Measurements from ENCODE around the gene GJC1.
"Not testable (repeated sequence)": the region's sequence is repeated elsewhere in the genome, so short reads cannot be mapped to it uniquely, and the experiment has no call there.

GJC1 gene

DNA sequence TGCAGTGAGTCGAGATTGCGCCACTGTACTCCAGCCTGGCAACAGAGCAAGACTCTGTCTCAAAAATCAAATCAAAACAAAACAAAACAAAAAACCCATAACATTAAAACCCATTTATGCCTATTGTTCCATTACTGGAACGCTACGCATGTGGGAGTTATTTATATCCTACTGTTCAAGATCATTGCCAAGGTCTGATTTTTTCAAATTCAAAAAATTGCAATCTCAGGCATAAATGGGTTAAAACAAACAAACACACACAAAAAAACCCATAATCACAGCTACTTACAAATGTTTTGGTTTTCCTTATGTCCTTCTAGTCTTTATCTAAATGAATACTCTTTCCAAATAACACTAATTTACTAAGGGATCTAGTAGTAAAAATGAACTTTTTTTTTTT lies 17.8 kb downstream of the GJC1 start:
- ATAC-seq (ENCODE audit: insufficient read depth, low read depth) (no peak), DNase-seq (no peak)
- no peaks in the 10 kb centered on the region for H3K9me3 ChIP-seq (ENCODE audit: insufficient read depth, low read length, severe bottlenecking)
- no peak overlapping the region for H3K27ac ChIP-seq (ENCODE audit: low read length)
- 0 out of 2 replicates have a peak, but pooled peaks cover 5% of the 10 kb centered on the region for H3K36me3 ChIP-seq (ENCODE audit: insufficient read depth, low read length)
- no peaks in the 10 kb centered on the region for H3K4me1 ChIP-seq (ENCODE audit: insufficient read depth, low read length)
- TF ChIP-seq, protein P1, sequence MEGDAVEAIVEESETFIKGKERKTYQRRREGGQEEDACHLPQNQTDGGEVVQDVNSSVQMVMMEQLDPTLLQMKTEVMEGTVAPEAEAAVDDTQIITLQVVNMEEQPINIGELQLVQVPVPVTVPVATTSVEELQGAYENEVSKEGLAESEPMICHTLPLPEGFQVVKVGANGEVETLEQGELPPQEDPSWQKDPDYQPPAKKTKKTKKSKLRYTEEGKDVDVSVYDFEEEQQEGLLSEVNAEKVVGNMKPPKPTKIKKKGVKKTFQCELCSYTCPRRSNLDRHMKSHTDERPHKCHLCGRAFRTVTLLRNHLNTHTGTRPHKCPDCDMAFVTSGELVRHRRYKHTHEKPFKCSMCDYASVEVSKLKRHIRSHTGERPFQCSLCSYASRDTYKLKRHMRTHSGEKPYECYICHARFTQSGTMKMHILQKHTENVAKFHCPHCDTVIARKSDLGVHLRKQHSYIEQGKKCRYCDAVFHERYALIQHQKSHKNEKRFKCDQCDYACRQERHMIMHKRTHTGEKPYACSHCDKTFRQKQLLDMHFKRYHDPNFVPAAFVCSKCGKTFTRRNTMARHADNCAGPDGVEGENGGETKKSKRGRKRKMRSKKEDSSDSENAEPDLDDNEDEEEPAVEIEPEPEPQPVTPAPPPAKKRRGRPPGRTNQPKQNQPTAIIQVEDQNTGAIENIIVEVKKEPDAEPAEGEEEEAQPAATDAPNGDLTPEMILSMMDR (IDR thresholded peaks at IDR 0.05; ENCODE audit: borderline replicate concordance, extremely low read depth, low read length, poor library complexity, severe bottlenecking): no peak
- TF ChIP-seq EZH2 (IDR thresholded peaks at IDR 0.05; ENCODE audit: borderline replicate concordance, low read depth, low read length, severe bottlenecking): no peak
- peaks cover 24% of the 10 kb centered on the region; the same call in 1 of the 2 replicates for H4K20me1 ChIP-seq (ENCODE audit: insufficient read depth, low read length)
- no peaks in the 10 kb centered on the region for H3K27me3 ChIP-seq (ENCODE audit: insufficient read depth, low read length, poor library complexity)
- no peak overlapping the region for H2AFZ ChIP-seq (ENCODE audit: low read depth, low read length)
- H3K9ac ChIP-seq (ENCODE audit: low read depth, low read length): no peak overlapping the region
- H3K4me3 ChIP-seq (ENCODE audit: low read depth in 1 of 2, low read length in 2 of 2): no peak overlapping the region
- peaks cover 85% of the 10 kb centered on the region for H3K79me2 ChIP-seq (ENCODE audit: insufficient read depth, low read length)
- no peak overlapping the region for H3K4me2 ChIP-seq (ENCODE audit: insufficient read depth, low read length)

DNA sequence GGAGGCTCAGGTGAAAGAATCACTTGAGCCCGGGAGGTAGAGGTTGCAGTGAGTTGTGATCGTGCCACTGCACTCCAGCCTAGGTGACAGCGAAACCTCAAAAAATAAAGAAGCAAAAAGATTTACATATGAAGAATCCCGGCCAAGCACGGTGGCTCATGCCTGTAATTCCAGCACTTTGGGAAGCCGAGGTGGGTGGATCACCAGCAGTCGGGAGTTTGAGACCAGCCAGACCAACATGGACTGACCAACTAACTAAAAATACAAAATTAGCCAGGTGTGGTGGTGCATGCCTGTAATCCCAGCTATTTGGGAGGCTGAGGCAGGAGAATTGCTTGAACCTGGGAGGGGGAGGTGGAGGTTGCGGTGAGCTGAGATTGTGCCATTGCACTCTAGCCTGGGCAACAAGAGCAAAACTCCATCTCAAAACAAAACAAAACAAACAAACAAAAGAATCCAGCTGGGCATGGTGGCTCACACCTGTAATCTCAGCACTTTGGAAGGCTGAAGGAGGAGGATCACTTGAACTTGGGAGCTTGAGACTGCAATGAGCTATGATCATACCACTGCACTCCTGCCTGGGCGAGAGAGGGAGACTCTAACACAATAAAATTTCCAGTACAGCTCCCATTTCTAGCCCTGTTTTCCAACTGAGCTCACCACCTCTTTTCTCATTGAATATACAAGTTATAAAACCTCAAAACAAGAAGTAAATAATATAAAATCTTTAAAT lies 21.3 kb downstream of the GJC1 start:
- not testable (repeated sequence) for H2AFZ ChIP-seq (ENCODE audit: low read depth, low read length); H3K27ac ChIP-seq (ENCODE audit: low read length); H3K27me3 ChIP-seq (ENCODE audit: insufficient read depth, low read length, poor library complexity); H3K4me3 ChIP-seq (ENCODE audit: low read depth in 1 of 2, low read length in 2 of 2); ATAC-seq (ENCODE audit: insufficient read depth, low read depth); H3K4me1 ChIP-seq (ENCODE audit: insufficient read depth, low read length); H3K4me2 ChIP-seq (ENCODE audit: insufficient read depth, low read length); H3K9ac ChIP-seq (ENCODE audit: low read depth, low read length); H3K9me3 ChIP-seq (ENCODE audit: insufficient read depth, low read length, severe bottlenecking); DNase-seq
- peaks cover 59% of the 10 kb centered on the region for H3K79me2 ChIP-seq (ENCODE audit: insufficient read depth, low read length)
- H4K20me1 ChIP-seq (ENCODE audit: insufficient read depth, low read length): peaks cover 24% of the 10 kb centered on the region; the same call in 1 of the 2 replicates
- H3K36me3 ChIP-seq (ENCODE audit: insufficient read depth, low read length): peaks cover 35% of the 10 kb centered on the region

DNA sequence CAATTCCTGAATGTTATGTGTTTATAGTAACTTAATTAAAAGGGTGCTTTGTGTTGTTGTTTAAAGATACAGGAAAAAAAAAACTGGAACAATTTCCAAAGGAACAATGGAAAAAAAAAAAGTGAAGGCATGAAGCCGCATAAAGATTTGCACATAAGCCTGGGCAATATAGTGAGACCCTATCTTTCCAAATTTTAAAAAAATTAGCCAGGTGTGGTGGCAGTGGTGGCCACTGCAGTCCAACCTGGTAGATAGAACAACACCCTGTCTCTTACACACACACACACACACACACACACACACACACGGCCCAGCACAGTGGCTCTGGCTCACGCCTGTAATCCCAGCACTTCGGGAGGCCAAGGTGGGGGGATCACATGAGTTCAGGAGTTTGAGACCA lies 21.9 kb downstream of the GJC1 start:
- no peak for ATAC-seq (ENCODE audit: insufficient read depth, low read depth)
- H3K9ac ChIP-seq (ENCODE audit: low read depth, low read length): no peak overlapping the region

DNA sequence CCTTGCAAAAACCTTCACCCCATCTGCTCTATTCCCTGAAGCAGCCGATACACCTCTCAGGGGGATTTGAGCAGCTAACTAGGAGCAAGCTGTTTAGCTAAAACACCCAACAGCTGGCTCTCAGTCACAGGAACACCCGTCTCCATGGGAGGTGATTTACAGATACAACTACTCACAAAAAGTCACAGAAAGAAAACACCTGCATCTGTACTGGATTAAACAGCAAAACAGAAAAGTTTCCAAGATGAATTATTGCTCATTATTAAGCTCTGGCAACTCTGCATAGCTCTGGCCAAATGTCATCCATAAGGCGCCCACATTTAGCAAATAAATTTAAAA lies 22.3 kb downstream of the GJC1 start:
- no peak for ATAC-seq (ENCODE audit: insufficient read depth, low read depth)
- Histone ChIP-seq H3K4me1 (ENCODE audit: insufficient read depth, low read length) (no peaks in the 10 kb centered on the region), H3K79me2 (ENCODE audit: insufficient read depth, low read length) (peaks cover 55% of the 10 kb centered on the region), H3K27ac (ENCODE audit: low read length) (no peak overlapping the region), H3K27me3 (ENCODE audit: insufficient read depth, low read length, poor library complexity) (no peaks in the 10 kb centered on the region), H3K36me3 (ENCODE audit: insufficient read depth, low read length) (peaks cover 45% of the 10 kb centered on the region), H2AFZ (ENCODE audit: low read depth, low read length) (no peak overlapping the region), H3K9ac (ENCODE audit: low read depth, low read length) (no peak overlapping the region), H3K4me3 (ENCODE audit: low read depth in 1 of 2, low read length in 2 of 2) (no peak overlapping the region), H3K9me3 (ENCODE audit: insufficient read depth, low read length, severe bottlenecking) (no peaks in the 10 kb centered on the region), H4K20me1 (ENCODE audit: insufficient read depth, low read length) (peaks cover 22% of the 10 kb centered on the region; the same call in 1 of the 2 replicates), H3K4me2 (ENCODE audit: insufficient read depth, low read length) (no peak overlapping the region)
- no peak for DNase-seq
- TF ChIP-seq, protein P1 (IDR thresholded peaks at IDR 0.05; ENCODE audit: borderline replicate concordance, extremely low read depth, low read length, poor library complexity, severe bottlenecking): no peak
- no peak for TF ChIP-seq EZH2 (IDR thresholded peaks at IDR 0.05; ENCODE audit: borderline replicate concordance, low read depth, low read length, severe bottlenecking)

More for the DNA sequence above, 21.9 kb downstream of the GJC1 start:
- Histone ChIP-seq H4K20me1 (ENCODE audit: insufficient read depth, low read length) (peaks cover 24% of the 10 kb centered on the region; the same call in 1 of the 2 replicates), H3K4me3 (ENCODE audit: low read depth in 1 of 2, low read length in 2 of 2) (no peak overlapping the region), H3K27ac (ENCODE audit: low read length) (no peak overlapping the region), H3K4me2 (ENCODE audit: insufficient read depth, low read length) (no peak overlapping the region), H3K9me3 (ENCODE audit: insufficient read depth, low read length, severe bottlenecking) (no peaks in the 10 kb centered on the region), H3K4me1 (ENCODE audit: insufficient read depth, low read length) (no peaks in the 10 kb centered on the region), H2AFZ (ENCODE audit: low read depth, low read length) (no peak overlapping the region), H3K27me3 (ENCODE audit: insufficient read depth, low read length, poor library complexity) (no peaks in the 10 kb centered on the region), H3K36me3 (ENCODE audit: insufficient read depth, low read length) (peaks cover 42% of the 10 kb centered on the region), H3K79me2 (ENCODE audit: insufficient read depth, low read length) (peaks cover 55% of the 10 kb centered on the region)
- TF ChIP-seq, protein P1 (IDR thresholded peaks at IDR 0.05; ENCODE audit: borderline replicate concordance, extremely low read depth, low read length, poor library complexity, severe bottlenecking): no peak
- TF ChIP-seq EZH2 (IDR thresholded peaks at IDR 0.05; ENCODE audit: borderline replicate concordance, low read depth, low read length, severe bottlenecking): no peak
- no peak for DNase-seq

All from DND-41 (cell line).